HG03039 (cell line): ENCODE data around the gene RBM10.
A peak's percentile ranks its signal among the peaks of the same experiment; 100 is the strongest.
"Not testable (repeated sequence)": the region's sequence is repeated elsewhere in the genome, so short reads cannot be mapped to it uniquely, and the experiment has no call there.

ENCODE experiments used
- ATAC-seq: cut with Tn5 transposase; IDR thresholded peaks from one replicate; pipeline ENCODE4 v1.9.1; 2021; ENCODE audit warnings: mild to moderate bottlenecking, moderate library complexity; ENCODE audit not compliant: unreplicated experiment

RBM10 gene, protein sequence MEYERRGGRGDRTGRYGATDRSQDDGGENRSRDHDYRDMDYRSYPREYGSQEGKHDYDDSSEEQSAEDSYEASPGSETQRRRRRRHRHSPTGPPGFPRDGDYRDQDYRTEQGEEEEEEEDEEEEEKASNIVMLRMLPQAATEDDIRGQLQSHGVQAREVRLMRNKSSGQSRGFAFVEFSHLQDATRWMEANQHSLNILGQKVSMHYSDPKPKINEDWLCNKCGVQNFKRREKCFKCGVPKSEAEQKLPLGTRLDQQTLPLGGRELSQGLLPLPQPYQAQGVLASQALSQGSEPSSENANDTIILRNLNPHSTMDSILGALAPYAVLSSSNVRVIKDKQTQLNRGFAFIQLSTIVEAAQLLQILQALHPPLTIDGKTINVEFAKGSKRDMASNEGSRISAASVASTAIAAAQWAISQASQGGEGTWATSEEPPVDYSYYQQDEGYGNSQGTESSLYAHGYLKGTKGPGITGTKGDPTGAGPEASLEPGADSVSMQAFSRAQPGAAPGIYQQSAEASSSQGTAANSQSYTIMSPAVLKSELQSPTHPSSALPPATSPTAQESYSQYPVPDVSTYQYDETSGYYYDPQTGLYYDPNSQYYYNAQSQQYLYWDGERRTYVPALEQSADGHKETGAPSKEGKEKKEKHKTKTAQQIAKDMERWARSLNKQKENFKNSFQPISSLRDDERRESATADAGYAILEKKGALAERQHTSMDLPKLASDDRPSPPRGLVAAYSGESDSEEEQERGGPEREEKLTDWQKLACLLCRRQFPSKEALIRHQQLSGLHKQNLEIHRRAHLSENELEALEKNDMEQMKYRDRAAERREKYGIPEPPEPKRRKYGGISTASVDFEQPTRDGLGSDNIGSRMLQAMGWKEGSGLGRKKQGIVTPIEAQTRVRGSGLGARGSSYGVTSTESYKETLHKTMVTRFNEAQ

DNA sequence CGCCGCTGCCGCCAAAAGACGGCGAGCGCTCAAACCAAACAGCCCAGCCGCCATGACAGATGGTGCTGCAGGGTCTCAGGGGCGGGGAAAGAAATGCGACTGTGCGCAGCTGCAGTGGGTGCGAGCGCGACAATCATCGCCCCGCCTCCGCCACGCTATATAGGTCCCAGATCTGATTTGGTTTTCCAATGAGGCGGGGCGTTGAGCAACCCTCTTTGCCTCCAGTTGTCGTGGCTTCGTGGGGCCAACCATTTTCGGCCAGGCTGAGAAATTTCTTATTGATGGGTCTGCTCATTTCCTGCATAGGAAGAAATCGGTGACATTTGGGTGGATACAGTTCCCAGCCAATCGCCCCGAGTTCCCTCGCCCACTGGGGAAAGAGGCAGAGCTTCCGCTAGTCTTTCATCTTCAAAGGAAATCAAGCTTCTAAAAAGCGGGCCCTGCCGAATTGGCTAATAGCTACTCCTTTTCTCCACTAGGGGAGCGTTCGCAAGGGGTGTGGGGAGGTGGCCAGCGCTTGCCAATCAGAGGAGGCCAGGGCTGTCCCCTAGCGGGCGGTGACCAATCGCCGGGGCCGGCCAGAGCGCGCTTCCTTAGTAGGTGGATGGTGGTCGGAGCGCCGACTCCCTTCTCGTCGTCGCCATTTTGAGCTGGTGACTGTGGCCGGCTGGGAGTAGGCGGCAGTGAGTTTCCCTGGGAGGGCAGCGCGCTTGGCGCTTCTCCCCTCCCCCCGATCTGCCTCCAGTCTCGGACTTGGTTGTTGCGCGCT, at the start of gene RBM10, which contains the start of gene NDUFB11:
TSS of gene RBM10 (plus strand) at position 596 of the 769 bp plus-strand sequence. CDS start 2,261 bp downstream, outside the sequence.
TSS of gene NDUFB11 (minus strand) at position 77 of the 769 bp plus-strand sequence. CDS start at position 54, 23 bp downstream.
- peak; percentile 93 for ATAC-seq

DNA sequence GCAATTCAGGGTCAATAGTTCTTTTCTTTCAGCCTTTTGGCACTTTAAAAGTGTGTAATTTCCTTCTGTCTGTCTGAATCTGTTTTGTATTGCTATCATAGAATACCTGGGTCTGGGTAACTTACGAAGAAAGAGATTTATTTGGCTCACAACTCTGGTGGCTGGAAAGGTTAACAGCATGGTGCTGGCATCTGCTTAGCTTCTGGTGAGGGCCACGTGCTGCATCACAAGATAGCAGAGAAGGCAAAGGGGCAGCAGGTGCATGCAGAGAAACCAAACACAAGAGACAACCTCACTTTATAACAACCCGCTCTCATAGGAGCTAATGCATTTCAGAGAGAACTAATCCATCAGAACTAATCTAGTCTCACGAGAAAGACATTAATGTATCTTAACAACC, 48.0 kb upstream of the RBM10 start:
- ATAC-seq, result no peak

DNA sequence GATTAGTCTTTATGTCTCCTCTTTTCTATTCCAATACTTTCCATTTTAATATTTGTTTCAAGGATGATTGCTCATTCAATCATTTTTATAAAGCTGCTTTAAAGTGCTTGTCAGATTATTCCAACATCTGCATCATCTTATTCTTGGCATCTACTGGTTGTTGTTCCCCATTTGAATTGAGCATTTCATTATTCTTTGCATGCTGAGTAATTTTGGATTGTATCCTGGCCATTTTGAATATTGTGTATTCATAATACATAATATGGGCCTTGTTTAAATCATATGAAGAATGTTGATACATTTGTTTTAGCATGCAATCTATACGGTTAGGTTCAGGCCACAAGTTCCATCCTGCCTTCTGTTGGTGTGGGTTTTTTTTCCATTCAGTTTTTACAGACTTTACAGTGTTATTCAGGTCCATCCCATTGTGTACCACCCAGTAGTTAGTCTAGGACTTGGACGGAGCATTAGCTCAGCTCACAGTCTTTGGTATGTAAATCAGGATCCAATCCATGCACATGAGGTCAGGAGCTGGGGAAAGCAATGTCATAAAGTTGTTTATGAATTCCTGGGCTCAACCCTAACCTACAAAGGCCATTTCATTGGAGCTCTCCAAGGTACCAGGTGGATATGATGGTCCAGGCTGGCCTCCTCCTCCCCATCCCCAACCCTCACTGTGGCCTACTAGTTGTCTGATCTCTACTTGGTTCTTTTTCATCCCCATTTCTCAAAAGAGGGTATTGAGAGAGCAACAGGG, 46.5 kb upstream of the RBM10 start:
- no peak for ATAC-seq

- no peak for ATAC-seq
These were observed 43.8 kb upstream of the RBM10 start for GRCh38 chrX:47101206-47101605.

DNA sequence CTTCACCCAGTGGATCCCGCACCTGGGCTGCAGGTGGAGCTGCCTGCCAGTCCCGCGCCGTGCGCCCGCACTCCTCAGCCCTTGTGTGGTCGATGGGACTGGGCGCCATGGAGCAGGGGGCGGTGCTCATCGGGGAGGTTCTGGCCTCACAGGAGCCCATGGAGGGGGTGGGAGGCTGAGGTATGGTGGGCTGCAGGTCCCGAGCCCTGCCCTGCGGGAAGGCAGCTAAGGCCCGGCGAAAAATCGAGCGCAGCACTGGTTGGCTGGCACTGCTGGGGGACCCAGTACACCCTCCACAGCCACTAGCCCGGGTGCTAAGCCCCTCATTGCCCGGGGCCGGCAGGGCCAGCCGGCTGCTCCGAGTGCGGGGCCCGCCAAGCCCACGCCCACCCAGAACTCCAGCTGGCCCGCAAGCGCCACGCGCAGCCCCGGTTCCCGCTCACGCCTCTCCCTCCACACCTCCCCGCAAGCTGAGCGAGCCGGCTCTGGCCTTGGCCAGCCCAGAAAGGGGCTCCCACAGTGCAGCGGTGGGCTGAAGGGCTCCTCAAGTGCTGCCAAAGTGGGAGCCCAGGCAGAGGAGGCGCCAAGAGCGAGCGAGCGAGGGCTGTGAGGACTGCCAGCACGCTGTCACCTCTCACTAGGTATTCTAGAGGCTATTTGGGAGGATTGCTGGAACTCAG, 33.9 kb upstream of the RBM10 start:
- not testable (repeated sequence) for ATAC-seq

DNA sequence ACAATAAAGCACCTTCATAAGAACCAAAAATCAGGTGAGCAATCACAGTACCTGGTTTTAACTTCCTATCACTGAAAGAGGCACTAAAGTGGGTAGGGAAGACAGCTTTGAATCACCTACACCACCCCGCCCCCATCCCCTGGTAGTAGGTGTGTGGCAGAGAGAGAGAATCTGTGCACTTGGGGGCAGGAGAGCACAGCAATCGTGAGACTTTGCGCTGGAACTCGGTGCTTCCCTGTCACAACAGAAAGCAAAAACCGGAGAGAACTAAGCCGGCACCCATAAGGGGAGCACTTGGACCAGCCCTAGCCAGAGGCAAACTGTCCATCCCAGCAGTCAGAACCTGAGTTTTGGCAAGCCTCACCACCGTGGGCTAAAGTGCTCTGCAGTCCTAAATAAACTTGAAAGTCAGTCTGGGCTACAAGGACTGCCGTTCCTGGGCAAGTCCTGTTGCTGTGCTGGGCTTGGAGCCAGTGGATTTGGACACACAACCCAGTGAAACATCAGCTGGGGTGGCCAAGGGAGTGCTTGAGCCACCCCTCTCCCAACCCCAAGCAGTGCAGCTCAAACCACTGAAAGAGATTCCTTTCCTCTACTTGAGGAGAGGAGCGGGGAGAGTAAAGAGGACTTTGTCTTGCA, 32.6 kb upstream of the RBM10 start:
- ATAC-seq, result no peak

- not testable (repeated sequence) for ATAC-seq
These were observed 28.4 kb upstream of the RBM10 start for GRCh38 chrX:47116551-47117110.

DNA sequence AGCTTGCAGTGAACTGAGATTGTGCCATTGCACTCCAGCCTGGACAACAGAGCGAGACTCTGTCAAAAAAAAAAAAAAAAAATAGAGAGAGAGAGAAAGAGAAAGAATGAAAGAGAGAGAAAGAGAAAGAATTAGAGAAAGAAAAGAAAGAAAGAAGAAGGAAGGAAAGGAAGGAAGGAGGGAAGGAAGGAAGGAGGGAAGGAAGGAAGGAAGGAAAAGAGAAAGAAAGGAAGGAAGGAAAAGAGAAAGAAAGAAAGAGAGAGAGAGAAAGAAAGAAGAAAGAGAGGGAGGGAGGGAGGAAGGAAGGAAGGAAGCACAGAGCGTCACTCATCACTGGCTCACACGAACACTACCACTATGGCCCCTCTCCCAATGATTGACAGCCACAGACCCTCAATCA, 20.6 kb upstream of the RBM10 start:
- not testable (repeated sequence) for ATAC-seq

DNA sequence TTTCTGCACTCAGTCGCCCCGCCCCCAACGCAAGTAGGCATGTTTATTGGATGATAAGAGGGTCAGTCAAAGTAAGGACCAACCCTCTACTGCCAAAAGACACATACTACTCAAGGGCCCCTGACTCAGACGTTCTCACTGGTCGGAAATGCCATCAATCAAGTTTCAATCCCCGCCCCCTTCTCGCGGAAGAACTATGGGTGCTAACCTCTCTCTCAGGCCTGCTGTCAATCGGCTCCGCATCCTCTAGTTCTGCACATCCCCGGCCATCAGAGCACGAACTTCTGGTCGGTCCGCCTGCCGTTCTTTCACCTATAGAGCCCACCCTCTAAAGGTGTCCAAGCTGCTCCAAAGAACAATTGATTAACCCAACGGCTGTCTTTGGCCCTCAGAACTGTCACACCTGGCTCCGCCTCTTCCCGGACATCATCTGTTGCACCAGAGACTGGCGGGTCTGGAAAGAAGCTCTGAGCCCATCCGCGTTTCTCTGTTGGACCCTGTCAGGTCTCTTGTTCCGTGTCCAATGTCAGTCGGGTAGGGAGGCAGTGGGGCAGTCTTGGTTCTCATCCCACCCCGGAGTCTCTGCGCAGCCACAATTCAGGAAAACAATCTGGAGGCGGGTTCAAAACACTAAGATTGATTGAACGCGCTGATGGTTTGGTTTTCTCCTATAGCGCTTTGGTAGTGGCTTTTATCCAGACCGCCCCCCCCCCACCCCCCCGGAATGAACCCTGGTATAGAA, 15.7 kb upstream of the RBM10 start:
- ATAC-seq, result peak; percentile 96

GRCh38 chrX:47129899-47130358, 15.1 kb upstream of the RBM10 start:
- no peak for ATAC-seq

GRCh38 chrX:47133493-47133892, 11.5 kb upstream of the RBM10 start:
- ATAC-seq, result no peak

DNA sequence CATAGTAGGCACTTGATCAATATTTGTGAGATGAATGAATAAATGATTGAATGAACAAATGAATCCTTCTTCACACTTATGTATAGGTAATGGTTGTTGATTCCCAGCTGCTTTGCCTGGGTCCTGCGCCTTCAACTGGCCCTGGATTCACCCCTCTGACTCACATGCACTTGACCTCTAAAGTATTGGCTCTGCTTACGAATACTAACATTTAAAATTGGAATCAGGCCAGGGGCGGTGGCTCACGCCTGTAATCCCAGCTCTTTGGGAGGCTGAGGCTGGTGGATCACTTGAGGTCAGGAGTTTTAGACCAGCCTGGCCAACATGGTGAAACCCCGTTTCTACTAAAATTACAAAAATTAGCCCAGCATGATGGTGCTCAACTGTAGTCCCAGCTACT, 9.4 kb upstream of the RBM10 start:
- not testable (repeated sequence) for ATAC-seq

GRCh38 chrX:47138171-47138570, 6.8 kb upstream of the RBM10 start:
- no peak for ATAC-seq

DNA sequence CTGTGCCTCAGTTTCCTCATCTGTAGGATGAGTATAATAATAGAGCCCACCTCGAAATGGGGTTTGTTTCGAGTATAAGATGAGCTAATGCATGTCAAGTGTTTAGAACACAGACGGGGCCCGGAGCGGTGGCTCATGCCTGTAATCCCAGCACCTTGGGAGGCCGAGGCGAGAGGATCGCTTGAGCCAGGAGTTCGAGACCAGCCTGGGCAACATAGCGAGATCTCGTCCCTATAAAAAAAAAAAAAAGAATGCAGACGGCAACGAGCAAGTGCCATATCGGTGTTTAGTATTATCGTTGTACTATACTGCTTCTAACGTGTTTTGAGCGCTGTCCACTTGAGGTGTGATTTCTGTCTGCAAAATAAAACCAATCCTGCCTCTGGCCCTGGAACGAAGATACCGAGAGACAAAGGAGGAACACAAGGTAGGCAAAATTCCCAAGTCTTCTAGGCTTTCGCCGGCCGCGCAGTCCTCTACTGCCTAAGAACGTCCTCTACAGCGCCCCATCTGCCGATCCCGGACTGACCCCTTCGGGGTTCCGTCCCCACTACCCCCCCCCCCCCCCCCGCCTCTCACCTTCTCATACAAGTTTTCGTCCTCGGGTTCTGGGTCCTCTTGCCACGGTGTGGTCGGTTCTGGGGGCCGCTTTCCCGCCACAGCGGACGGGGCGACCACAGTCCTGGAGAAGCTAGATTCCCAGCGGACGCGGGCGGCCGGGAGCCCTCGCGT, 961 bp upstream of the RBM10 start:
- no peak for ATAC-seq

- ATAC-seq, result peak; percentile 9
These were observed 537 bp downstream of the RBM10 start for GRCh38 chrX:47145395-47146120.

DNA sequence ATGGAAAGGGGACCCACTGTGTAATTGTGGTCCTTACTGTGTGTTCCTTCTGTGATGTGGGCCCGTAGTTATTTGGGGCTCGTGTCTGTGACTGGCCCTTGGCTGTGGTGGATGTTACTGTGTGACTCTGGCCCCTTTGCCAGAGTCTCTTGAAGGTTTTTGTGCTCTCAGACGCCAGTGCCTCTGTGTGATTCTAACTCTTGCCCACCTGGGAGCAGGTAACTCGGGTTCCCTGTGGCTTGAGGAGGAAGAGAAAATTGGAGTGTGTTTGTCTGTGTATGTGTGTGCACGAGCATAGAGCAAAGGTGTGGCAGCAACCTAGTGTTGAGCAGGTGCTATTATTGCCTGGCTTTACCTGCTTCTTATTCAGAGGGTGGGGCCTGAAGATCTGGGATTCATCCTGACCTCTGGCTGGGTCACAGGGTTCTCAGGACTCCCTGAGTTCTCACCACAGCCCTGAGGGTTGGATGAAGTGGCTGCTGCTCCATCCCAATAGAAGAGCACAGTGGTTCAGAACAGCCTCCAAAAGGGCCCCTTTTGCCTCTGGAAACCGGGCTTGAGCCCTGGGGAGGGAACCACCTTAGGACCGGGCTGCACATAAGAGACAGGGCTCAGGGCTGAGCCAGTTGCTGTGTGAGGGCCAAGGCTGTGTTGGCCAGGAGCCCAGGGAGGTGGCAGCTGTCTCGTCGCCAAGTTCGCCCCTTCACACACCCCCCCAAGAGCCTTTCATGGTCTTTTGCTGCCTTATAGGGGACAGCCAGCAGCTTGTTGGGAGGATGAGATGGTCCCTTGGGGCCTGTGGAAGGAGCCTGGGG, 1.3 kb downstream of the RBM10 start:
- ATAC-seq, result no peak
